Epithelial cell of esophagus (primary cell): Measurements from ENCODE around the gene SMARCA4.
"Not testable (repeated sequence)": the region's sequence is repeated elsewhere in the genome, so short reads cannot be mapped to it uniquely, and the experiment has no call there.

Source experiments
- DNase-seq: peaks from one replicate; pipeline ENCODE4 v3.0.0; 2010; ENCODE audit warnings: low read depth
- H3K4me3 ChIP-seq: 2 replicates; pipeline ENCODE4 v1.5.1; 2011; ENCODE audit warnings: mild to moderate bottlenecking, low read length, control low read depth
- CTCF ChIP-seq: IDR thresholded peaks from 2 replicates; pipeline ENCODE4 v1.5.1; 2011; ENCODE audit warnings: low read depth, mild to moderate bottlenecking, low read length, control low read depth, inconsistent platforms; ENCODE audit not compliant: insufficient read depth; ENCODE audit errors: missing control alignments

Gene SMARCA4

GRCh38 chr19:11079999-11080398 is 119.2 kb downstream of the SMARCA4 start:
- TF ChIP-seq CTCF, result no peak
- DNase-seq, result no peak
- H3K4me3 ChIP-seq, result no peak overlapping the region

GRCh38 chr19:11087870-11088505 is 127.2 kb downstream of the SMARCA4 start:
- DNase-seq, result no peak
- H3K4me3 ChIP-seq, result no peak overlapping the region
- no peak for TF ChIP-seq CTCF

GRCh38 chr19:11088506-11089253 is 127.8 kb downstream of the SMARCA4 start:
- no peak for DNase-seq
- no peak for TF ChIP-seq CTCF
- peak overlapping the region; percentile 93 for H3K4me3 ChIP-seq

GRCh38 chr19:11089254-11090013 is 128.6 kb downstream of the SMARCA4 start, which contains the start of gene LDLR:
Gene LDLR (plus strand): TSS chr19:11089463. CDS start chr19:11089549, 86 bp downstream.
- no peak for TF ChIP-seq CTCF
- DNase-seq, result peak; percentile 96
- H3K4me3 ChIP-seq, result peak within 1 kb of the TSS; percentile 93

GRCh38 chr19:11090014-11090263 is 129.1 kb downstream of the SMARCA4 start:
- H3K4me3 ChIP-seq, result peak overlapping the region; percentile 93
- DNase-seq, result not testable (repeated sequence)

- DNase-seq, result peak; percentile 98
- peak overlapping the region; percentile 93 for H3K4me3 ChIP-seq
- peak; percentile 4 for TF ChIP-seq CTCF
Measured at GRCh38 chr19:11090264-11090996, 129.6 kb downstream of the SMARCA4 start.
